GM13976 (cell line): ENCODE measurements around the gene GPR75.

Experiments used
- DNase-seq: peaks from one replicate; pipeline ENCODE4 v3.0.0; 2012; ENCODE audit warnings: low spot score
- in situ Hi-C: fragments of 300-500 bp; cut with MboI; formaldehyde crosslinking; loops from one replicate; pipeline ENCODE4 v1.12.0; 2022; ENCODE audit warnings: low sequenced_read_pairs, mixed read lengths, inconsistent platforms; ENCODE audit not compliant: unreplicated experiment
- TF ChIP-seq, protein P1 (sequence below): IDR thresholded peaks from 2 replicates; pipeline ENCODE4 v1.5.1; 2012; ENCODE audit warnings: borderline replicate concordance, mild to moderate bottlenecking; ENCODE audit not compliant: insufficient read depth; ENCODE audit errors: extremely low read depth, missing control alignments, control extremely low read depth

Gene GPR75

DNA sequence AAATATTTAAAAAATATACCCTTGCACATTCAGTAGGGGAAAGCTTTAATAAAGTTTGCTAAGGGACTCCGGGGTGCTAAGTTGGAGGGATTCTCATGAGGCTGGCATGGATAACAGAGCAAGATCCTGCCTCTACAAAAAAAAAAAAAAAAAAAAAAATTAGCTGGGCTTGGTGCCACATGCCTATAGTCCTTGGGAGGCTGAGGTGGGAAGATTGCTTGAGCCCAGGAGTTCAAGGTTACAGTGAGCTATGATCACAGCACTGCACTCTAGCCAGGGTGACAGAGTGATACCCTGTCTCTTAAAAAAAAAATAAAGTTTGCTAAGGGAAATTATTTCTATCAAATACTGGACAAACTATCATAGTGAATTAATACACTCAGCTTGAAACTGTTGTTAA is 17.3 kb upstream of the GPR75 start:
- no peak for DNase-seq
- in situ Hi-C loops: no loop called here
- TF ChIP-seq, protein P1, sequence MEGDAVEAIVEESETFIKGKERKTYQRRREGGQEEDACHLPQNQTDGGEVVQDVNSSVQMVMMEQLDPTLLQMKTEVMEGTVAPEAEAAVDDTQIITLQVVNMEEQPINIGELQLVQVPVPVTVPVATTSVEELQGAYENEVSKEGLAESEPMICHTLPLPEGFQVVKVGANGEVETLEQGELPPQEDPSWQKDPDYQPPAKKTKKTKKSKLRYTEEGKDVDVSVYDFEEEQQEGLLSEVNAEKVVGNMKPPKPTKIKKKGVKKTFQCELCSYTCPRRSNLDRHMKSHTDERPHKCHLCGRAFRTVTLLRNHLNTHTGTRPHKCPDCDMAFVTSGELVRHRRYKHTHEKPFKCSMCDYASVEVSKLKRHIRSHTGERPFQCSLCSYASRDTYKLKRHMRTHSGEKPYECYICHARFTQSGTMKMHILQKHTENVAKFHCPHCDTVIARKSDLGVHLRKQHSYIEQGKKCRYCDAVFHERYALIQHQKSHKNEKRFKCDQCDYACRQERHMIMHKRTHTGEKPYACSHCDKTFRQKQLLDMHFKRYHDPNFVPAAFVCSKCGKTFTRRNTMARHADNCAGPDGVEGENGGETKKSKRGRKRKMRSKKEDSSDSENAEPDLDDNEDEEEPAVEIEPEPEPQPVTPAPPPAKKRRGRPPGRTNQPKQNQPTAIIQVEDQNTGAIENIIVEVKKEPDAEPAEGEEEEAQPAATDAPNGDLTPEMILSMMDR: no peak

DNA sequence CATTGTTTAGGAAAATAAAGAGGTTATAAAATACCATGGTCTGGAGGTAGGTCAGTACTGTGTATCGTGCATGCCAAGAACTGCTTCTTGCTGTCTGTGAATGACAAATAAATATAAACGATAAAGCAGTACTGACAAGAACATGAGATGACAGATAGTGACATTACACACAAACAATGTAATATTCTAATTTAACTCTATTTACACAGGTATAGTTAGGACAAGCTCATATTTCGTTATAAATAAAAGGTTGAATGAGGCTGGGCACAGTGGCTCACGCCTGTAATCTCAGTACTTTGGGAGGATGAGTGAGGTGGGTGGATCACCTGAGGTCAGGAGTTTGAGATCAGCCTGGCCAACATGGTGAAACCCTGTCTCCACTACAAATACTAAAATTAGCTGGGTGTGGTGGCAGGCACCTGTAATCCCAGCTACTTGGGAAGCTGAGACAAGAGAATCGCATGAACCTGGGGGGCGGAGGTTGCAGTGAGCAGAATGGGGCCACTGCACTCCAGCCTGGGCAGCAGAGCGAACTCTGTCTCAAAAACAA is 14.7 kb upstream of the GPR75 start:
- in situ Hi-C loops: no loop called here
- no peak for DNase-seq
- TF ChIP-seq, protein P1: no peak

DNA sequence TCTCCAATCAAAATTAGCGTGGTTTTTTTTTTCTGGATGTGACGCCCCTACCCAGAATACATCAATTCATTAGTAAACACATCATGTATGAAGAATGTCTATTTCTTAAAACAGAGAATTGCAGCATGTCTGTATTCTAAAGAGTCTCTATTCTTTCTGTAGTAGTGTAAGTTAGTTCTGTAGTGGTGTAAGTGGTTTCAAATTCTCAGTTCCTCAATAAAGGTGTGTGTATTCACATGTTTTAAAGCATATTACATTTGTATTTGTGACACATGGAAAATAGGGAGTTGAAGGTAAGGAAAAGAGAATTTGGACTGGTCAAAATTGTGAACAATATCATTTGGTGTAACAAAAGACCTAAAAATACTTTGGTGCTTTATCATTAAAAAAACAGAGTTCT is 8.0 kb upstream of the GPR75 start:
- DNase-seq: no peak
- in situ Hi-C loops: no loop called here
- TF ChIP-seq, protein P1: no peak

DNA sequence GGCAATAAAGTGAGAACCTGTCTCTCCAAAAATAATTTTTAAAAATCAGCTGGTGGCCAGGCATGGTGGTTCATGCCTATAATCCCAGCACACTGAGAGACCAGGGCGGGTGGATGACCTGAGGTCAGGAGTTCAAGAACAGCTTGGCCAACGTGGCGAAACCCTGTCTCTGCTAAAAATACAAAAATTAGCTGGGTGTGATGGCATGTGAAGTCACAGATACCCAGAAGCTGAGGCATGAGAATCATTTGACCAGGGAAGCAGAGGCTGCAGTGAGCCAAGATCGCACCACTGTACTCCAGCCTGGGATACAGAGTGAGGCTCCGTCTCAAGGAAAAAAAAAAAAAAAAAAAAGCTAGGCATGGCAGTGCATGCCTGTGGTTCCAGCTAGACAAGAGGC is 7.4 kb upstream of the GPR75 start:
- TF ChIP-seq, protein P1: no peak
- in situ Hi-C loops: no loop called here
- DNase-seq: no peak

DNA sequence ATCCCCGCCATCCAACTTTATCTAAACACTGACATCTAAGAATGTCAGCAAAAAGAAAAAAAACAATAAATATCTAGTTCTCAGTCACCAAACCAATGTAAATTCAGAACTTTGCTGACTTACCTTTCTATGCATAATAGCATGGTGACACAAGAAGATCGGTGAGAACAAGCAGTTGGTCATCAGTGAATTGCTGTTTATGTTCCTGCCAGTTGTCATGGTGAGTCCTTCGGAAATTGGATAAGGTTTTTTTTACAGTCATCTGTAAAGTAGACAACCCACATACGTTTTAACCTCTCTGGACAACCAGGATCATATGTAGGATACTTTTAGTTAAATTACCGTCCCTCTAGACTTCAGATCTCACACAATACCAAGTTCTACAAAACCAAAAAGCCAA is 6.2 kb upstream of the GPR75 start:
- no peak for DNase-seq
- in situ Hi-C loops: no loop called here
- TF ChIP-seq, protein P1: no peak

DNA sequence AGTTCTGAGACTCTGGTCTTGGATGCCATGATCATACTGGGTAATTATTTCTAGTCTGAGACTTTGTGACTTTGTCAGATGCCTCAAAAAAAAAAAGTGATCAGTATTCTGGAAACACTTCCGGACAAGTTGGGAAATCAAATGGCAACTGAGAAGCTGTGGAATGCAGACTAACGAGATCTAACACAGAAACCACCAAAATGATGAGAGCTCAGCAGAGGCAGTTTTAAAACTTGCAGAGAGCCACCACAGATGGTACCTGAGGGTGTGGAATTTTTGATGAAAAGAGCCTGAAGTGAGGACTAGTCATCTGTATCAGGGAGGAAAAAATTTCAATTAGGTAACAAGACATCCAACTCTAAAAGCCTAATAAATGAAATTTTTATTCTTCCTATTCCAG is 5.5 kb upstream of the GPR75 start:
- no peak for DNase-seq
- TF ChIP-seq, protein P1: no peak
- in situ Hi-C loops: no loop called here
